ENCODE measurements around the gene HCRTR1.

DNA sequence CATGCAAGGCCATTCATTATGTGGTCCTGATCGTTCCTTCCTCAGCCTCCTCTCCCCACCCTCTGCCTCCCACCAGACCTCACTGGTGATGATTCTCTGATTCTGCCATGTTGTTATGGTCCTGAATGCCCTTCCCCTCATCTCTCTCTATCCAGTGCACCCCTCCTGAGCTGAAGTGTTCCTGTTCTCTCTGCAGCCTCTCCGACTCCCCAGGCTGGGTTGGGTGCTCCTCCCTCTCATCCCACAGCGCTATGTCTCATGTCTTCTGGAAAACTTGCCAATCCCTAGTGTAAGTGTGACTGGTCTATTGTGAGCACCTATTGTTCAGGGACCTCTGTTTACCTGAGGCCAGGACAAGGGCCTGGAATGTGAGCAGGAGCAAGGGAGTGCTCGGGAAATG, 38.3 kb downstream of the HCRTR1 start:
- TF ChIP-seq, protein P1, sequence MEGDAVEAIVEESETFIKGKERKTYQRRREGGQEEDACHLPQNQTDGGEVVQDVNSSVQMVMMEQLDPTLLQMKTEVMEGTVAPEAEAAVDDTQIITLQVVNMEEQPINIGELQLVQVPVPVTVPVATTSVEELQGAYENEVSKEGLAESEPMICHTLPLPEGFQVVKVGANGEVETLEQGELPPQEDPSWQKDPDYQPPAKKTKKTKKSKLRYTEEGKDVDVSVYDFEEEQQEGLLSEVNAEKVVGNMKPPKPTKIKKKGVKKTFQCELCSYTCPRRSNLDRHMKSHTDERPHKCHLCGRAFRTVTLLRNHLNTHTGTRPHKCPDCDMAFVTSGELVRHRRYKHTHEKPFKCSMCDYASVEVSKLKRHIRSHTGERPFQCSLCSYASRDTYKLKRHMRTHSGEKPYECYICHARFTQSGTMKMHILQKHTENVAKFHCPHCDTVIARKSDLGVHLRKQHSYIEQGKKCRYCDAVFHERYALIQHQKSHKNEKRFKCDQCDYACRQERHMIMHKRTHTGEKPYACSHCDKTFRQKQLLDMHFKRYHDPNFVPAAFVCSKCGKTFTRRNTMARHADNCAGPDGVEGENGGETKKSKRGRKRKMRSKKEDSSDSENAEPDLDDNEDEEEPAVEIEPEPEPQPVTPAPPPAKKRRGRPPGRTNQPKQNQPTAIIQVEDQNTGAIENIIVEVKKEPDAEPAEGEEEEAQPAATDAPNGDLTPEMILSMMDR (IDR thresholded peaks at IDR 0.05; ENCODE audit: poor library complexity, severe bottlenecking) = no peak
- TF ChIP-seq RAD21 (conservative IDR thresholded peaks at IDR 0.05) (no peak), EP300 (conservative IDR thresholded peaks at IDR 0.05; ENCODE audit: poor library complexity, severe bottlenecking) (no peak)
